Psoas muscle (tissue), 8 donors: Measurements from ENCODE around the gene ABCG8. TPM values are rescaled to one million over a fixed set of nuclear protein-coding genes. Genes with fewer than 3 reads are reported as not detected.

Experiments
- ATAC-seq, 4 donors: fragments of 200-7000 bp; cut with Tn5 transposase; one replicate each; pipeline ENCODE4 v1.9.1; 2020; ENCODE audit warnings: moderate library complexity in 3 of 4, mild to moderate bottlenecking in 2 of 4
- DNase-seq, 2 donors: peaks; one replicate each; pipeline ENCODE4 v3.0.0-alpha.2; 2020
- H3K27ac ChIP-seq: fragments of 200-600 bp; one replicate; pipeline ENCODE4 v1.8.0; 2022
- H3K27me3 ChIP-seq, 3 donors: fragments of 200-600 bp in 1 of 3; one replicate each; pipeline versions ENCODE4 v1.6.1 to v1.8.0; 2013 to 2022; ENCODE audit warnings: low read length in 2 of 3, mild to moderate bottlenecking in 2 of 3, moderate library complexity in 1 of 3; ENCODE audit not compliant: insufficient read depth in 3 of 3
- H3K36me3 ChIP-seq, 2 donors: fragments of 200-600 bp in 1 of 2; one replicate each; pipeline versions ENCODE4 v1.6.1 to v1.8.0; 2013 to 2022; ENCODE audit warnings: low read depth in 1 of 2, mild to moderate bottlenecking in 1 of 2, moderate library complexity in 1 of 2; ENCODE audit not compliant: insufficient read depth in 1 of 2
- H3K4me1 ChIP-seq: fragments of 200-600 bp; one replicate; pipeline ENCODE4 v1.8.0; 2022
- H3K4me3 ChIP-seq: fragments of 200-600 bp; one replicate; pipeline ENCODE4 v1.8.0; 2022; ENCODE audit warnings: mild to moderate bottlenecking
- H3K9me3 ChIP-seq: fragments of 200-600 bp; one replicate; pipeline ENCODE4 v1.8.0; 2022
- CTCF ChIP-seq: fragments of 200-600 bp; IDR thresholded peaks from one replicate; pipeline ENCODE4 v1.8.0; 2022; ENCODE audit warnings: antibody characterized with exemption
- WGBS, 3 donors: extraction: QIAGEN DNeasy Blood & Tissue Kit; methylation state at CpG; one replicate each; pipeline versions ENCODE4 v1.1.6 to v1.1.7; 2013; 5-methylcytosine and 5-hydroxymethylcytosine counted together
- intact Hi-C, 2 donors: fragments of 100-400 bp; cut with DNase I; formaldehyde crosslinking; loops; one replicate each; pipeline versions ENCODE4 v1.11.0 to v1.14.2; 2022
- polyA plus RNA-seq, 3 donors: library from polyadenylated mRNA; stranded (reverse); fragments of 200-250 nt; gene quantifications; one replicate each; pipeline ENCODE4 v1.2.3, GENCODE V29; 2013
- total RNA-seq, 4 donors: library from RNA; stranded (reverse); fragmentation: NEBNext Ultra II Directional in 2 of 4; extraction: Animal tissue kit (Norgen Biotek cat#: 25700) in 2 of 4; gene quantifications; one replicate each; pipeline versions ENCODE4 v1.2.1 to v1.2.4, GENCODE V29; 2021 to 2023
- donor health status: healthy with polysubstance abuse.
- donor health status: DM: no; HTN: no; CAD: no; lungs with moderate emphysema.
- donor health status: Bipolar disorder and iron deficiency.
- donor health status: healthy.
- donor health status: DM: yes; HTN: yes; CAD: no.
- donor health status: DM: no; HTN: no; CAD: no.
- donor health status: DM: no; HTN: no; CAD: no.
- donor health status: DM: yes; HTN: yes; CAD: no.

The ABCG8 gene
- total and polyA plus RNA-seq, 7 donors = 0.05 TPM; not detected in 6

- H3K36me3 ChIP-seq = peaks cover 0 to 25% of the 10 kb centered on the region in 2 donors
- intact Hi-C loops = no loop called here
- no peak for ATAC-seq
Observed at GRCh38 chr2:43812947-43813346, 25.8 kb upstream of the ABCG8 start.

GRCh38 chr2:43814711-43815110 is 24.1 kb upstream of the ABCG8 start:
- Histone ChIP-seq H3K27me3 (no peaks in the 10 kb centered on the region), H3K27ac (no peak overlapping the region), H3K4me1 (no peaks in the 10 kb centered on the region), H3K9me3 (no peaks in the 10 kb centered on the region), H3K4me3 (no peak overlapping the region), H3K36me3 (peaks cover 0 to 17% of the 10 kb centered on the region in 2 donors)
- intact Hi-C loops = no loop called here
- 91 to 92% (median 92%) methylated on average over 3 of the region's 3 CpGs for WGBS, 3 donors
- no peak for TF ChIP-seq CTCF
- DNase-seq (no peak), ATAC-seq (no peak)

More at GRCh38 chr2:43812947-43813346, 25.8 kb upstream of the ABCG8 start:
- Histone ChIP-seq H3K27me3 (no peaks in the 10 kb centered on the region), H3K9me3 (no peaks in the 10 kb centered on the region), H3K27ac (no peak overlapping the region), H3K4me3 (no peak overlapping the region), H3K4me1 (no peaks in the 10 kb centered on the region)
- no peak for DNase-seq
- TF ChIP-seq CTCF = no peak
- WGBS, 3 donors = 34 to 37% (median 34%) methylated on average over 2 of the region's 2 CpGs

GRCh38 chr2:43818761-43819160 is 20.0 kb upstream of the ABCG8 start:
- H3K36me3 ChIP-seq = no peaks in the 10 kb centered on the region
- DNase-seq (peak in 1 of 2 donors; percentile 21), ATAC-seq (no peak)
- H3K4me1 ChIP-seq = no peaks in the 10 kb centered on the region
- H3K27ac ChIP-seq = no peak overlapping the region
- no peak overlapping the region for H3K4me3 ChIP-seq
- intact Hi-C loops = no loop called here
- 58 to 60% (median 59%) methylated on average over 5 of the region's 5 CpGs for WGBS, 3 donors
- no peaks in the 10 kb centered on the region for H3K9me3 ChIP-seq
- no peaks in the 10 kb centered on the region for H3K27me3 ChIP-seq
- TF ChIP-seq CTCF = no peak

- no peak overlapping the region for H3K4me3 ChIP-seq
- no peaks in the 10 kb centered on the region for H3K27me3 ChIP-seq
- no peak for TF ChIP-seq CTCF
- no peak for DNase-seq
- no peaks in the 10 kb centered on the region for H3K9me3 ChIP-seq
- WGBS, 3 donors = 80 to 85% (median 82%) methylated on average over 7 of the region's 7 CpGs
- H3K36me3 ChIP-seq = no peaks in the 10 kb centered on the region
- intact Hi-C loops = no loop called here
- no peaks in the 10 kb centered on the region for H3K4me1 ChIP-seq
- H3K27ac ChIP-seq = no peak overlapping the region
- ATAC-seq = no peak
Observed at GRCh38 chr2:43819491-43820163, 19.1 kb upstream of the ABCG8 start.

- no peaks in the 10 kb centered on the region for H3K36me3 ChIP-seq
- H3K4me3 ChIP-seq = no peak overlapping the region
- no peaks in the 10 kb centered on the region for H3K4me1 ChIP-seq
- H3K9me3 ChIP-seq = no peaks in the 10 kb centered on the region
- intact Hi-C loops = no loop called here
- no peak for DNase-seq
- H3K27ac ChIP-seq = no peak overlapping the region
- no peaks in the 10 kb centered on the region for H3K27me3 ChIP-seq
- no peak for ATAC-seq
- 63 to 72% (median 71%) methylated on average over 7 of the region's 7 CpGs for WGBS, 3 donors
- TF ChIP-seq CTCF = no peak
Observed at GRCh38 chr2:43822839-43823238, 15.9 kb upstream of the ABCG8 start.
